Sigmoid colon (tissue), 7 donors: Measurements from ENCODE around the gene PIP4K2A. TPM values are rescaled to one million over a fixed set of nuclear protein-coding genes. Genes with fewer than 3 reads are reported as not detected.

Experiments used
- DNase-seq: peaks from one replicate; pipeline ENCODE4 v3.0.0-alpha.2; 2019
- H3K27ac ChIP-seq, 4 donors: fragments of 200-600 bp; sonication (generic); one replicate each; pipeline ENCODE4 v1.5.1; 2016 to 2019; ENCODE audit warnings: mild to moderate bottlenecking in 1 of 4
- H3K27me3 ChIP-seq, 3 donors: fragments of 200-600 bp; sonication (generic); one replicate each; pipeline ENCODE4 v1.5.1; 2019; ENCODE audit warnings: mild to moderate bottlenecking in 1 of 3
- H3K36me3 ChIP-seq, 4 donors: fragments of 200-600 bp; sonication (generic); one replicate each; pipeline ENCODE4 v1.5.1; 2016 to 2019
- H3K4me1 ChIP-seq, 4 donors: fragments of 200-600 bp; sonication (generic); one replicate each; pipeline ENCODE4 v1.5.1; 2017 to 2019
- H3K4me3 ChIP-seq, 4 donors: fragments of 200-600 bp; sonication (generic); one replicate each; pipeline ENCODE4 v1.5.1; 2017 to 2019; ENCODE audit warnings: mild to moderate bottlenecking in 2 of 4, moderate library complexity in 1 of 4
- H3K9me3 ChIP-seq, 4 donors: fragments of 200-600 bp in 3 of 4; sonication (generic) in 3 of 4; one replicate each; pipeline versions ENCODE4 v1.5.1 to v1.6.1; 2013 to 2019
- EP300 ChIP-seq, 4 donors: sonication (generic); formaldehyde crosslinking; IDR thresholded peaks; one replicate each; pipeline ENCODE4 v1.6.1; 2017; ENCODE audit warnings: antibody characterized with exemption in 4 of 4
- POLR2A ChIP-seq, 2 donors: fragments of 450-650 bp; IDR thresholded peaks; one replicate each; pipeline ENCODE4 v1.6.1; 2016; ENCODE audit warnings: antibody characterized with exemption in 2 of 2, mild to moderate bottlenecking in 2 of 2, moderate library complexity in 2 of 2
- POLR2AphosphoS5 ChIP-seq, 4 donors: sonication (generic); formaldehyde crosslinking; IDR thresholded peaks; one replicate each; pipeline ENCODE4 v1.6.1; 2017; ENCODE audit warnings: antibody characterized with exemption in 4 of 4
- WGBS, 2 donors: extraction: QIAGEN DNeasy Blood & Tissue Kit; methylation state at CpG; one replicate each; pipeline ENCODE4 v1.1.7; 2013; 5-methylcytosine and 5-hydroxymethylcytosine counted together
- intact Hi-C: fragments of 100-400 bp; cut with DNase I; formaldehyde crosslinking; loops from one replicate; pipeline ENCODE4 v1.15.1; 2023
- polyA plus RNA-seq, 3 donors: library from polyadenylated mRNA; stranded (reverse); fragments of 200-250 nt; gene quantifications; one replicate each; pipeline ENCODE4 v1.2.3, GENCODE V29; 2013
- total RNA-seq, 4 donors: library from RNA; depleted of rRNA; stranded (reverse); fragments of >200 nt; gene quantifications; one replicate each; pipeline ENCODE4 v1.1.0, GENCODE V29; 2016
- TF ChIP-seq, protein P1 (sequence below), 4 experiments: fragments of 450-650 bp in 3 of 4; fragments of 200-600 bp in 1 of 4; IDR thresholded peaks; one replicate each; pipeline ENCODE4 v1.5.1; 2016 to 2019; ENCODE audit warnings: antibody characterized with exemption in 4 of 4, mild to moderate bottlenecking in 3 of 4, moderate library complexity in 2 of 4
- donor health status: healthy with polysubstance abuse.
- donor health status: Bipolar disorder and iron deficiency.
- donor health status: healthy.

The PIP4K2A gene
- total and polyA plus RNA-seq, 7 donors: 7.2 to 23.2 (median 17.8) TPM

GRCh38 chr10:22665329-22665728 is 49.0 kb downstream of the PIP4K2A start:
- no peak for DNase-seq
- intact Hi-C loops: no loop called here

DNA sequence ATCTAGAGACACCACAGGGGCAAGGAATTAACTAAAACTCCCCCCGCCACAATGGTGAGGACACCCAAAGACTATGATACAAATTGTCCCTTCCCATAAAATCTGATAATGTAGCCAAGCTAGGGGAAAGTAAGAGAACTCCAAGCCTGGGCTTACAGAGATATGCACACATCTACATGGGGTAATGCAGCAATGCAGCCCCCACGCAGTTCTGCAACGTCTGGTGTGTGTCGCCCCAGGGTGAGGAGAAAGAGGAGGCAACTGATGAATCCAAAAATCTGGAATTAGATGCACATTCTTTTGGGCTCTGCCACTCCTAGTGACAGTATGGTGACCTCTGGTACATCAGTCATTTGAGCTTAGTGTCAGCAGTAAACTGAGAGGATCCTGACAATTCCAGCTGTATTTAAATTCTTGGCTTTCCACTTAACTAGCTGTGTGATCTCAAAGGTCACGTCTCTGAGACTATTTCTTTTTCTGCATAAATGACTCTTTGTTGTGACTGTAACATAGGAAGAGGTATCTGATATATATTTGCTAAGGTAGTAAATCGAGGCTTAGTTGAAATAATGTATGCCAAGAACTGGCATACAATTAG is 51.5 kb downstream of the PIP4K2A start:
- no peaks in the 10 kb centered on the region for H3K9me3 ChIP-seq
- 50 to 64% methylated on average over 6 of the region's 6 CpGs for WGBS, 2 donors
- no peaks in the 10 kb centered on the region for H3K27me3 ChIP-seq
- H3K36me3 ChIP-seq: no peaks in the 10 kb centered on the region
- intact Hi-C loops: no loop called here
- H3K4me3 ChIP-seq: no peak overlapping the region
- DNase-seq: no peak
- TF ChIP-seq POLR2A (IDR thresholded peaks at IDR 0.05) (no peak), POLR2AphosphoS5 (IDR thresholded peaks at IDR 0.05) (no peak), EP300 (IDR thresholded peaks at IDR 0.05) (no peak)
- TF ChIP-seq, protein P1, sequence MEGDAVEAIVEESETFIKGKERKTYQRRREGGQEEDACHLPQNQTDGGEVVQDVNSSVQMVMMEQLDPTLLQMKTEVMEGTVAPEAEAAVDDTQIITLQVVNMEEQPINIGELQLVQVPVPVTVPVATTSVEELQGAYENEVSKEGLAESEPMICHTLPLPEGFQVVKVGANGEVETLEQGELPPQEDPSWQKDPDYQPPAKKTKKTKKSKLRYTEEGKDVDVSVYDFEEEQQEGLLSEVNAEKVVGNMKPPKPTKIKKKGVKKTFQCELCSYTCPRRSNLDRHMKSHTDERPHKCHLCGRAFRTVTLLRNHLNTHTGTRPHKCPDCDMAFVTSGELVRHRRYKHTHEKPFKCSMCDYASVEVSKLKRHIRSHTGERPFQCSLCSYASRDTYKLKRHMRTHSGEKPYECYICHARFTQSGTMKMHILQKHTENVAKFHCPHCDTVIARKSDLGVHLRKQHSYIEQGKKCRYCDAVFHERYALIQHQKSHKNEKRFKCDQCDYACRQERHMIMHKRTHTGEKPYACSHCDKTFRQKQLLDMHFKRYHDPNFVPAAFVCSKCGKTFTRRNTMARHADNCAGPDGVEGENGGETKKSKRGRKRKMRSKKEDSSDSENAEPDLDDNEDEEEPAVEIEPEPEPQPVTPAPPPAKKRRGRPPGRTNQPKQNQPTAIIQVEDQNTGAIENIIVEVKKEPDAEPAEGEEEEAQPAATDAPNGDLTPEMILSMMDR (IDR thresholded peaks at IDR 0.05): no peak
- H3K4me1 ChIP-seq: peaks cover 0 to 9% (median 3%) of the 10 kb centered on the region in 4 donors
- H3K27ac ChIP-seq: no peak overlapping the region

More at GRCh38 chr10:22665329-22665728, 49.0 kb downstream of the PIP4K2A start:
- Histone ChIP-seq H3K27me3 (no peaks in the 10 kb centered on the region), H3K4me1 (peaks cover 0 to 8% (median 3%) of the 10 kb centered on the region in 4 donors), H3K36me3 (no peaks in the 10 kb centered on the region), H3K9me3 (no peaks in the 10 kb centered on the region), H3K4me3 (no peak overlapping the region), H3K27ac (no peak overlapping the region)
- TF ChIP-seq EP300 (IDR thresholded peaks at IDR 0.05) (no peak), POLR2A (IDR thresholded peaks at IDR 0.05) (no peak), POLR2AphosphoS5 (IDR thresholded peaks at IDR 0.05) (no peak)
- TF ChIP-seq, protein P1 (IDR thresholded peaks at IDR 0.05): no peak
- 95 to 97% methylated on average over 2 of the region's 2 CpGs for whole genome bisulfite sequencing, 2 donors

- Histone ChIP-seq H3K27me3 (no peaks in the 10 kb centered on the region), H3K4me3 (no peak overlapping the region), H3K27ac (no peak overlapping the region), H3K4me1 (peaks cover 0 to 3% (median 0%) of the 10 kb centered on the region in 4 donors), H3K9me3 (no peaks in the 10 kb centered on the region), H3K36me3 (no peaks in the 10 kb centered on the region)
- no peak for DNase-seq
- no peak for TF ChIP-seq POLR2AphosphoS5 (IDR thresholded peaks at IDR 0.05)
- TF ChIP-seq EP300 (IDR thresholded peaks at IDR 0.05): no peak
- intact Hi-C loops: no loop called here
- whole genome bisulfite sequencing, 2 donors: 89 to 94% methylated on average over 8 of the region's 8 CpGs
Observed at GRCh38 chr10:22659866-22660265, 54.5 kb downstream of the PIP4K2A start.

DNA sequence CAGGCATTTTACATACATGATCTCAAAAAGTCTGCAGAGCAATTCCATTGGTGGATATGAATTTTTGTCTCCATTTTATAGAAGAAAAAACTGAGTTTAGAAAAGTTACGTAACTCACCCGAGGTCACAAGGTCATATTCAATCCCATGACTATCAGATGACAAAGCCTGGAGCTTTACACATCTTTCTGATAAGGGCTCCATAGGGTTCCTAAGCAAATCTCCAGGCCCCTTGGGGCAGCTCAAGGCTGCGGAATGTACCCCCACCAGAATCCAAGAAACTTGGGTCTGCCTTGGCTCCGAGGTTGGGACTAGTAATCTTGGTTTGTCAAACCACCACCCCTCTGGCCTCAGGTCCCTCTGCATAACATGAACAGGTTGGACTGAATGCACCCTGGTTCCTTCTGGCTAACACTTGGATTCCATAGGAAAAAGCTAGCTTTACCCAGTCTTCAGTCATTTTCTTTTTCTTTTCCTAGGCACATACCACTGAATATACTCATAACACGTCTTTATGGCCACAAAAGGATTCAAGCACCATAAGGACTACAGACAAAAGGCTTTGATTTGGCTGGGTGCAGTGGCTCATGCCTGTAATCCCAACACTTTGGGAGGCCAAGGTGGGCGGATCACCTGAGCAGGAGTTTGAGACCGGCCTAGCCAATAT is 55.5 kb downstream of the PIP4K2A start:
- DNase-seq: no peak

More for the DNA sequence above, 55.5 kb downstream of the PIP4K2A start:
- 93 to 96% methylated on average over 7 of the region's 7 CpGs for WGBS, 2 donors
- no peak for TF ChIP-seq POLR2A (IDR thresholded peaks at IDR 0.05)
- TF ChIP-seq, protein P1 (IDR thresholded peaks at IDR 0.05): no peak
- TF ChIP-seq EP300 (IDR thresholded peaks at IDR 0.05): no peak
- TF ChIP-seq POLR2AphosphoS5 (IDR thresholded peaks at IDR 0.05): no peak
- Histone ChIP-seq H3K4me3 (no peak overlapping the region), H3K4me1 (peaks cover 0 to 3% (median 0%) of the 10 kb centered on the region in 4 donors), H3K36me3 (no peaks in the 10 kb centered on the region), H3K27ac (no peak overlapping the region), H3K27me3 (no peaks in the 10 kb centered on the region), H3K9me3 (no peaks in the 10 kb centered on the region)
- intact Hi-C loops: no loop called here
